Fibroblast of peridontal ligament (primary cell): ENCODE measurements around the gene TPM4.
"Not testable (repeated sequence)": the region's sequence is repeated elsewhere in the genome, so short reads cannot be mapped to it uniquely, and the experiment has no call there.

ENCODE experiments used
- DNase-seq: peaks from one replicate; pipeline ENCODE4 v3.0.0-alpha.2; 2010; ENCODE audit errors: extremely low read depth

The TPM4 gene

DNA sequence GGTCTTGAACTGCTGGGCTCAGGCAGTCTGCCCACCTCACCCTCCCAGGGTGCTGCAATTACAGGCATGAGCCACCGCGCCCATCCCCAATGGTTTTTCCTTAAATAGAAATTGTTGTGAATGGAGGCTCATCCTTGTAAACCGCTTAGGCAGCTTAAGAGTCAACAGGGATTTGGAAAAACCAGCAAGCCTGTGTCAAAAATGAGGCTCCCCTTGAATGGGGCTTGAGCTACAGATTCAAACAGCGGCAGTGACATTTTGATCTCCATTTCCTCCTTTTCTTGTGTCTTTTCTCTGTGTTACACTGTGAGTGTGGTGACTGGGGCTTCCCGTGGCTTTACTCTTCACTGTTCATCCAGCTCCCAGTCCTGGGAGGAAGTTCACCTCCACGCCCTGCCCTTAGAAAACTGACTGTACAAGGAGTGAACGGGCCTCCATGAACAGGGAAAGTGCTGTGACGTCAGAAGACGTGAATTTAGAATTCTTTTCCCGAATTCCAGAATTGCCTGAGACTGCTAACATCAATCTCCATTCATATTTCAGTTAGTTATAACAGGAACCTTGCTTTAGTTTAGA is 20.1 kb downstream of the TPM4 start:
- no peak for DNase-seq

DNA sequence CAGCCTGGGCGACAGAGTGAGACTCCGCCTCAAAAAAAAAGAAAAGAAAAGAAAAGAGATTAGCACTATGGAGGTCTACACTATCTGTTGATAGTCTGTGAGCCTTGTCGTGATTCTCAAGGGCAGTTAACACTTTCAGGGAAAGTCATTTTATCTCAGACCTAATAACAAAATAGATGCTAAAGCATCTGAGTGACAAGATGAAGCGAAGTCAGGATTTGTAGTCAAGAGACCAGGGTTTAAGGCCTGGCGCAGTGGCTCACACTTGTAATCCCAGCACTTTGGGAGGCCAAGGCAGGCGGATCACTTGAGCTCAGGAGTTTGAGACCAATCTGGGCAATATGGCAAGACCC is 22.1 kb downstream of the TPM4 start:
- no peak for DNase-seq

DNA sequence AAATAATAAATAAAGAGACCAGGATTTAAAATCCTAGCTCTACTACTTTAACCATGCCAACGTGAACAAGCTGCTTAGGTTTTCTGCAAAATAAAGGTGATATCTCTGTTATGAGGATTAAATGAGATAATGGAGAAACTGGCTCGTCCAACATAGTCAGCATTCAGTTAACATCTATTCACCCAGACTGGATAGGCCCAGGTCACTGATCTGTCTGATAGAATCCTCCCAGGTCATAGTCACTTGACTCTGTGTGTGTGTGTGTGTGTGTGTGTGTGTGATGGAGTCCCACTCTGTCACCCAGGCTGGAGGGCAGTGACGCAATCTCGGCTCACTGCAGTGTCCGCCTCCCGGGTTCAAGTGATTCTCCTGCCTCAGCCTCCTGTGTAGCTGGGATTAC is 22.5 kb downstream of the TPM4 start:
- no peak for DNase-seq

- not testable (repeated sequence) for DNase-seq
Measured at GRCh38 chr19:16099314-16099965, 23.1 kb downstream of the TPM4 start.

DNA sequence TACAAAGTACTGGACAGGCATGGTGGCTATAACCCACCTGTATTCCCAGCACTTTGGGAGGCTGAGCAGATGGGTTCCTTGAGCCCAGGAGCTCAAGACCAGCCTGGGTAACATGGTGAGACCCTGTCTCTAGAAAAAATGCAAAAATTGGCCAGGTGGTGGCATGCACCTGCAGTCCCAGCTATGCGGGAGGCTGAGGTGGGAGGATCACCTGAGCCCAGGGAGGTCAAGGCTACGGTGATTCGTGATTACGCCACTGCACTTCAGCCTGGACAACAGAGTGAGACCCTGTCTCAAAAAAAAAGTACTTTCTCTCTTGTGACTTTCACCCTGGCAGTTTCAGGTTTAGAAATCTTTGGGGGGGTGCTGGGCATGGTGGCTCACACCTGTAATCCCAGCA is 24.2 kb downstream of the TPM4 start:
- no peak for DNase-seq

DNA sequence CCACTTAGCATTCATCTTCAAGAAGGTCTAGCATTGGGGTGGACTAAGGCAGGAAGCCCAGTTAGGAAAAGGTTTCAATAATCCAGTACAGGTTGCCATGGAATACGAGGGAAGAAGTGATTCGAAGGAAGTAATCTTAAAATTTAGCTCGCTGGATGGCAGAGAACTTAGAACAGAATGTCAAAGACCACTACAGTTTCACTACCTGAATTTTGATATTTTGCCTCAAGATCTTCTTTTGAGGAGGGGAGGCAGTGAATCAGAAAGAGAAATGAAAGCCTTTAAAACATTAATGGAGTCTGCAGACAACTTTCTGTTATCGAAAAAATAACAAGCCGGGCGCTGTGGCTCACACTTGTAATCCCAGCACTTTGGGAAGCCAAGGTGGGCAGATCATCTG is 28.4 kb downstream of the TPM4 start:
- DNase-seq: no peak

GRCh38 chr19:16106121-16106520 is 29.8 kb downstream of the TPM4 start:
- DNase-seq: no peak

- DNase-seq: peak; percentile 98
Measured at GRCh38 chr19:16111160-16111908, 35.0 kb downstream of the TPM4 start, which contains the start of gene RAB8A. TSS of gene RAB8A (plus strand) at chr19:16111889. CDS start at chr19:16111902, 13 bp downstream.

GRCh38 chr19:16111909-16112752 is 35.8 kb downstream of the TPM4 start:
- no peak for DNase-seq

DNA sequence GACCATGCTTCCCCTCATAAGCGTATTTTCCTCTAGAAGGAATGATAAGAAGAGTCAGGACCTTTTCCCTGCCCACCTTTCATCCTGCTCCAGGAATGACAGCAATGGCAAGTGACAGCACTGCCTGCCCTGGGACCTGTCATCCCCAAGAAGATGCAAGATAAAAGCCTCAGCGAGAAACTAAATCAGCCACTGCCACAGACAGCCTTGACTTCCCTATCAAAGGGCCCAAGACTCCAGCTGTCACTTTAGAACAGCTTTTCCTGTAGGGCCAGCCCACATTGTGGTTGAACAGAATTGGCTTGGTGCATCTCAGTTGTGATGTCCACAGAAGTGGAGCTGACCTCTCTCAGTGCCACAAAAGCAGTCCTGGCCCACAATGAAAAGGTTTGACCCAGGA is 36.5 kb downstream of the TPM4 start:
- DNase-seq: no peak

- no peak for DNase-seq
Measured at GRCh38 chr19:16113727-16114126, 37.4 kb downstream of the TPM4 start.

GRCh38 chr19:16115301-16116039 is 39.2 kb downstream of the TPM4 start:
- DNase-seq: no peak

GRCh38 chr19:16116067-16116466 is 39.8 kb downstream of the TPM4 start:
- no peak for DNase-seq

- DNase-seq: no peak
Measured at GRCh38 chr19:16117594-16118033, 41.3 kb downstream of the TPM4 start.

- no peak for DNase-seq
Measured at GRCh38 chr19:16118489-16119033, 42.3 kb downstream of the TPM4 start.

- not testable (repeated sequence) for DNase-seq
Measured at GRCh38 chr19:16119075-16119857, 43.0 kb downstream of the TPM4 start.

DNA sequence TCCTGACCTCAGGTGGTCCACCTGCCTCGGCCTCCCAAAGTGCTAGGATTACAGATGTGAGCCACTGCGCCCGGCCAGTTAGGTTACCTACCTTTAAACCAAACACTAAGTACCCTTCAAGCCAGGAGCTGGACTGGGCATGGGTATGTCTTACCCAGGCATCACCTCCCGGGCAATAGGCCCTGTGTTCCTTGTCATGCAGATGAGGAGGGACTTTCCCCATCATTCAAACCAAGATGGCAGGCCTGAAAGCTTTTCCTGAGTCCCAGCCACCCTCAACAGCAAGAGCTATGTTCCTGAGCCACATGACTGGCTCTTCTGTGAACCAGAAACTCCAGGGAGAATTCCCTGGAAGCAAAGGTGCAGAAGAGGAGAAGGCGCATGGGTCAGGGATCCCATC is 44.8 kb downstream of the TPM4 start:
- no peak for DNase-seq

DNA sequence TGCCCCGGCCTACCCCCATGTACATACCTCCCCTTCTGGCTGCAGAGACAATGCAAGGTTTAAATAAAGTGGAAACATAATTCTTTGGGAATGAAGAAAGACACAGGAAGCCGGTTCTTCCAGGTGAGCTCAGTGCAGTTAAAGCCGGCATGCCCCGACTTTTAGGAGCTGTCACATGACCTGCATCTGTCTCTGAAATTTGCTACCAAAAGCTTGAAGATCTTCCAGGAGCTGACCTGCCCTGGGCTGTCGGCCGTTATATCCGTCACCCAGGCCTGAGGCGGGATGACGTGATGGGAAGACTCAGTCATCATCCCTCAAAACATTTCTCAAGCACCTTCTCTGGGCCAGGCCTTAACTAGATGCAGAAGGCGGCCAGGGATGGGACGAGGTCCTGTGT is 45.7 kb downstream of the TPM4 start:
- DNase-seq: no peak

DNA sequence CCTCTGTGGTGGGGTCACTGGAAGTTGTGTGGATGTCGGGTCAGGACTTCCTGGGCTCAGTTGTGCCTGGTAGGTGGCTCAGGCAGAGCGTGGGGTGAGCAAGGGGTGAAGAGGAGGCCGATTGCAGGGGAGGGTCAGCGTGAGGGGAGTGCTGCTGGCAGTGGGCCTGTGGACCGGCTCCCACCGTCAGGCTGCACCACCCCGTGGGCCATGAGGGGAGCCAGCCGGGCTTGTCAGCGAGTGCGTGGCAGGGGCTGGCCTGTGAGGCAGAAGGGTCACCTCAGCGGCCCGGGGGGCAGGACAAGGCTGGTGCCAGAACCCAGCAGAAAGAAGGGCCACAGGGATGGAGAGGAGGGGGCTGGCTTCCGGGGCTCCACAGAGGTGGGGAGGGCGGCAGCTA is 48.7 kb downstream of the TPM4 start:
- DNase-seq: no peak

DNA sequence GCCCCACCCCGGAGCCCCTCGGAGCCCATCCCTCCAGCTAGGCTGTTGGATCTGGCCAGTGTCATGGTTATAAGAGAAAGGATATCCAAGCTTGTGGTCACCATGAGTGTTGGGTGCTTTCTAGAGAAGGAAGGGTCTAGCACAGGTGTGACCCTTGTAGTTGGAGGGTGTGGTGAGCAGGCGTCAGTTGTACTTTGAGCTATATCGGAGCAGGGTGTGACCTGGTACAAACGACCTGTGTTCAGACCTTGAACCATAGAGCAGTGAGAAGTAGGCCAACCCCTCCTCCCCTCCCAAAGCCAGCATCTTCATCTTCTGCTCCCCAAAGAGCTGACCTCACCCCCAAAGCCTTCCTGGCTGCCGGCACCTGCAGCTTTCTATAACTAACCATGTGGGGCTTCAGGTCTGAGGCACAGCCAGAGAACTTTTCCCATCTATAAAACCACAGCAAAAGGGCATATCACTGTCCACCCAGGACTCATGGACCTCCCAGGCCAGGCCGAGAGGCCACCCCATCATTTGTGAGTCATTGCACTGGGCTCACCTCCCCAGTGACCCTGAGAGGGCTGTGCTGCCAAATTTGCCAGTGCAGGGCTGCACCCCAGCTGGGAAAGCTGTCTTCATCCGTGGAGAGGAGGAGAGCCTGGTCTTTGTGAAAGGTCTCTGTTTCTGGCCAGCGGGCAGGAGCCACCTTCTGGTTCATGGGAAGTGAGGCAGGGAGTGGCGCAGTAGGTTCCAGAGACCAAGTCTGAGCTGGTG is 49.6 kb downstream of the TPM4 start:
- no peak for DNase-seq
